ENCODE measurements around the gene RBMY1J. TPM values are rescaled to one million over a fixed set of nuclear protein-coding genes. Genes with fewer than 3 reads are reported as not detected.
"Not testable (repeated sequence)": the region's sequence is repeated elsewhere in the genome, so short reads cannot be mapped to it uniquely, and the experiment has no call there.

RBMY1J gene
- total RNA-seq (not detected), polyA plus RNA-seq (not detected)
- long read RNA-seq, donor 1, result 0 reads
- long read RNA-seq, donor 2, result 0 reads
- long read RNA-seq, donor 3, result 0 reads
- long read RNA-seq, donor 4, result 0 reads

GRCh38 chrY:22403110-22403509, at the start of gene RBMY1J:
Gene RBMY1J, plus strand, starts transcription at chrY:22403410. Its CDS starts 2,038 bp downstream, at chrY:22405448.
- H3K27ac ChIP-seq (ENCODE audit: low read length); H3K27me3 ChIP-seq (ENCODE audit: control insufficient read depth, insufficient read depth); H3K9me3 ChIP-seq (ENCODE audit: control insufficient read depth, low read length); DNase-seq; intact Hi-C loops (cut with DNase I); H3K4me1 ChIP-seq (ENCODE audit: control insufficient read depth, insufficient read depth, low read length); ATAC-seq; H3K4me3 ChIP-seq (ENCODE audit: low read length): not testable (repeated sequence)
- no CpG with 5 or more reads among the region's 26 CpGs for WGBS

GRCh38 chrY:22367416-22367815, 35.8 kb upstream of the RBMY1J start:
- intact Hi-C loops (cut with DNase I), result no loop called here

GRCh38 chrY:22370623-22371022, 32.6 kb upstream of the RBMY1J start:
- intact Hi-C loops (cut with DNase I), result no loop called here
- ATAC-seq (no peak), DNase-seq (no peak)
- no peak overlapping the region for H3K27ac ChIP-seq (ENCODE audit: low read length)
- H3K4me3 ChIP-seq (ENCODE audit: low read length), result no peak overlapping the region
- no peaks in the 10 kb centered on the region for H3K4me1 ChIP-seq (ENCODE audit: control insufficient read depth, insufficient read depth, low read length)
- H3K27me3 ChIP-seq (ENCODE audit: control insufficient read depth, insufficient read depth), result no peaks in the 10 kb centered on the region
- no peaks in the 10 kb centered on the region for H3K9me3 ChIP-seq (ENCODE audit: control insufficient read depth, low read length)

More at GRCh38 chrY:22367416-22367815, 35.8 kb upstream of the RBMY1J start:
- H3K9me3 ChIP-seq (ENCODE audit: control insufficient read depth, low read length), result no peaks in the 10 kb centered on the region
- no peaks in the 10 kb centered on the region for H3K27me3 ChIP-seq (ENCODE audit: control insufficient read depth, insufficient read depth)
- 82% methylated on average over 14 of the region's 14 CpGs for WGBS
- H3K4me1 ChIP-seq (ENCODE audit: control insufficient read depth, insufficient read depth, low read length), result no peaks in the 10 kb centered on the region
- H3K4me3 ChIP-seq (ENCODE audit: low read length), result no peak overlapping the region
- no peak for DNase-seq
- ATAC-seq, result no peak
- H3K27ac ChIP-seq (ENCODE audit: low read length), result no peak overlapping the region

GRCh38 chrY:22373494-22373893, 29.7 kb upstream of the RBMY1J start:
- Histone ChIP-seq H3K4me3 (ENCODE audit: low read length) (no peak overlapping the region), H3K27ac (ENCODE audit: low read length) (no peak overlapping the region), H3K27me3 (ENCODE audit: control insufficient read depth, insufficient read depth) (no peaks in the 10 kb centered on the region), H3K4me1 (ENCODE audit: control insufficient read depth, insufficient read depth, low read length) (no peaks in the 10 kb centered on the region), H3K9me3 (ENCODE audit: control insufficient read depth, low read length) (no peaks in the 10 kb centered on the region)
- DNase-seq (no peak), ATAC-seq (no peak)
- intact Hi-C loops (cut with DNase I), result no loop called here

- H3K4me1 ChIP-seq (ENCODE audit: control insufficient read depth, insufficient read depth, low read length); ATAC-seq; H3K27me3 ChIP-seq (ENCODE audit: control insufficient read depth, insufficient read depth); H3K9me3 ChIP-seq (ENCODE audit: control insufficient read depth, low read length); H3K4me3 ChIP-seq (ENCODE audit: low read length); DNase-seq; H3K27ac ChIP-seq (ENCODE audit: low read length); intact Hi-C loops (cut with DNase I): not testable (repeated sequence)
- no CpG with 5 or more reads among the region's 8 CpGs for WGBS
Observed at GRCh38 chrY:22444718-22445396, 41.6 kb downstream of the RBMY1J start.

- DNase-seq; H3K27me3 ChIP-seq (ENCODE audit: control insufficient read depth, insufficient read depth); intact Hi-C loops (cut with DNase I); H3K4me1 ChIP-seq (ENCODE audit: control insufficient read depth, insufficient read depth, low read length); H3K4me3 ChIP-seq (ENCODE audit: low read length); H3K9me3 ChIP-seq (ENCODE audit: control insufficient read depth, low read length); H3K27ac ChIP-seq (ENCODE audit: low read length); ATAC-seq: not testable (repeated sequence)
- no CpG with 5 or more reads among the region's 8 CpGs for WGBS
Observed at GRCh38 chrY:22455522-22455921, 52.3 kb downstream of the RBMY1J start.

GRCh38 chrY:22461962-22462361, 58.8 kb downstream of the RBMY1J start:
- intact Hi-C loops (cut with DNase I); H3K9me3 ChIP-seq (ENCODE audit: control insufficient read depth, low read length); H3K4me3 ChIP-seq (ENCODE audit: low read length); DNase-seq; H3K4me1 ChIP-seq (ENCODE audit: control insufficient read depth, insufficient read depth, low read length); H3K27ac ChIP-seq (ENCODE audit: low read length); ATAC-seq; H3K27me3 ChIP-seq (ENCODE audit: control insufficient read depth, insufficient read depth): not testable (repeated sequence)
- WGBS, result no CpG with 5 or more reads among the region's 10 CpGs

Other genes starting within 250 kb of the RBMY1J start
- gene RBMY1F, start 220.5 kb upstream of the RBMY1J start, total RNA-seq, result not detected
- gene RBMY1F, start 220.5 kb upstream of the RBMY1J start, polyA plus RNA-seq, result not detected